ENCODE results near the gene SOX6. TPM values are rescaled to one million over a fixed set of nuclear protein-coding genes. Genes with fewer than 3 reads are reported as not detected.

SOX6 gene
- total RNA-seq, 1 donor from 2014 or later = 4.9 TPM

DNA sequence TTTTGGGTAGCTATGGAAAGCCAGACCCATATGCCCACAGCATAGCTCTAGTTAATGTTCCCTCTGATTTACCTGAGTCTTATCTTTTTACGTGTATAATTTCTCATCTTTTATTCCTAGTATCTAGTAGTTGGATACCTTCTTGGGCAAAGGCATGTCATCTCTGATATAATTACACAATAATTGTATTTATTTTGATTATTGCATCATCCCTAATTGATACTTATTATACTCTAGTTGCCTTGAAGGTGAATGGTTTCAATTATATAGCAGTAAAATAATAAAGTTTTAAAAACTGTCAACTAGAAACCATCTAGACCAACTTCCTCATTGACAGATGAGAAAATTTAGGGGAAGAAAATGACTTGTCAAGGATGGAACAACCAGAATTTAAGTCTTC, 347.3 kb downstream of the SOX6 start:
- no peaks in the 10 kb centered on the region for H3K27me3 ChIP-seq
- H3K4me3 ChIP-seq = no peak overlapping the region
- no peaks in the 10 kb centered on the region for H3K9me3 ChIP-seq
- no peak overlapping the region for H3K27ac ChIP-seq
- H3K36me3 ChIP-seq = no peaks in the 10 kb centered on the region
- no peak for DNase-seq (ENCODE audit: extremely low spot score in 2 of 2)
- TF ChIP-seq, protein P1, sequence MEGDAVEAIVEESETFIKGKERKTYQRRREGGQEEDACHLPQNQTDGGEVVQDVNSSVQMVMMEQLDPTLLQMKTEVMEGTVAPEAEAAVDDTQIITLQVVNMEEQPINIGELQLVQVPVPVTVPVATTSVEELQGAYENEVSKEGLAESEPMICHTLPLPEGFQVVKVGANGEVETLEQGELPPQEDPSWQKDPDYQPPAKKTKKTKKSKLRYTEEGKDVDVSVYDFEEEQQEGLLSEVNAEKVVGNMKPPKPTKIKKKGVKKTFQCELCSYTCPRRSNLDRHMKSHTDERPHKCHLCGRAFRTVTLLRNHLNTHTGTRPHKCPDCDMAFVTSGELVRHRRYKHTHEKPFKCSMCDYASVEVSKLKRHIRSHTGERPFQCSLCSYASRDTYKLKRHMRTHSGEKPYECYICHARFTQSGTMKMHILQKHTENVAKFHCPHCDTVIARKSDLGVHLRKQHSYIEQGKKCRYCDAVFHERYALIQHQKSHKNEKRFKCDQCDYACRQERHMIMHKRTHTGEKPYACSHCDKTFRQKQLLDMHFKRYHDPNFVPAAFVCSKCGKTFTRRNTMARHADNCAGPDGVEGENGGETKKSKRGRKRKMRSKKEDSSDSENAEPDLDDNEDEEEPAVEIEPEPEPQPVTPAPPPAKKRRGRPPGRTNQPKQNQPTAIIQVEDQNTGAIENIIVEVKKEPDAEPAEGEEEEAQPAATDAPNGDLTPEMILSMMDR (IDR thresholded peaks at IDR 0.05) = no peak
- no peak for TF ChIP-seq POLR2A (IDR thresholded peaks at IDR 0.05)
- TF ChIP-seq POLR2AphosphoS5 (IDR thresholded peaks at IDR 0.05; ENCODE audit: insufficient read depth in 1 of 2, low read depth in 1 of 2) = no peak
- intact Hi-C loops (cut with DNase I) = no loop called here
- no peaks in the 10 kb centered on the region for H3K4me1 ChIP-seq

GRCh38 chr11:16007514-16007913, 348.8 kb downstream of the SOX6 start:
- intact Hi-C loops (cut with DNase I) = no loop called here
- H3K4me3 ChIP-seq = no peak overlapping the region
- H3K27ac ChIP-seq = no peak overlapping the region
- TF ChIP-seq, protein P1 (IDR thresholded peaks at IDR 0.05) = no peak
- no peak for TF ChIP-seq POLR2A (IDR thresholded peaks at IDR 0.05)
- no peak for TF ChIP-seq POLR2AphosphoS5 (IDR thresholded peaks at IDR 0.05; ENCODE audit: insufficient read depth in 1 of 2, low read depth in 1 of 2)
- H3K4me1 ChIP-seq = peaks cover under 1% of the 10 kb centered on the region
- no peak for DNase-seq (ENCODE audit: extremely low spot score in 2 of 2)
- H3K27me3 ChIP-seq = no peaks in the 10 kb centered on the region
- H3K36me3 ChIP-seq = no peaks in the 10 kb centered on the region
- no peaks in the 10 kb centered on the region for H3K9me3 ChIP-seq

- no peaks in the 10 kb centered on the region for H3K9me3 ChIP-seq
- H3K27ac ChIP-seq = no peak overlapping the region
- H3K4me1 ChIP-seq = peaks cover 14% of the 10 kb centered on the region
- no peak for DNase-seq (ENCODE audit: extremely low spot score in 2 of 2)
- H3K4me3 ChIP-seq = no peak overlapping the region
- no peaks in the 10 kb centered on the region for H3K36me3 ChIP-seq
- H3K27me3 ChIP-seq = no peaks in the 10 kb centered on the region
- intact Hi-C loops (cut with DNase I) = no loop called here
- TF ChIP-seq POLR2AphosphoS5 (IDR thresholded peaks at IDR 0.05; ENCODE audit: insufficient read depth in 1 of 2, low read depth in 1 of 2) = no peak
- TF ChIP-seq POLR2A (IDR thresholded peaks at IDR 0.05) = no peak
- TF ChIP-seq, protein P1 (IDR thresholded peaks at IDR 0.05) = no peak
Observed at GRCh38 chr11:16002942-16003341, 353.4 kb downstream of the SOX6 start.

GRCh38 chr11:16001899-16002426, 354.4 kb downstream of the SOX6 start:
- Histone ChIP-seq H3K27me3 (no peaks in the 10 kb centered on the region), H3K36me3 (no peaks in the 10 kb centered on the region), H3K9me3 (no peaks in the 10 kb centered on the region), H3K4me1 (peaks cover 14% of the 10 kb centered on the region), H3K27ac (no peak overlapping the region), H3K4me3 (no peak overlapping the region)
- TF ChIP-seq, protein P1 (IDR thresholded peaks at IDR 0.05) = no peak
- TF ChIP-seq POLR2AphosphoS5 (IDR thresholded peaks at IDR 0.05; ENCODE audit: insufficient read depth in 1 of 2, low read depth in 1 of 2) = no peak
- no peak for TF ChIP-seq POLR2A (IDR thresholded peaks at IDR 0.05)
- no peak for DNase-seq (ENCODE audit: extremely low spot score in 2 of 2)
- intact Hi-C loops (cut with DNase I) = no loop called here

- H3K27me3 ChIP-seq = no peaks in the 10 kb centered on the region
- no peaks in the 10 kb centered on the region for H3K36me3 ChIP-seq
- intact Hi-C loops (cut with DNase I) = no loop called here
- H3K4me3 ChIP-seq = no peak overlapping the region
- DNase-seq (ENCODE audit: extremely low spot score in 2 of 2) = no peak
- peaks cover 14% of the 10 kb centered on the region for H3K4me1 ChIP-seq
- TF ChIP-seq POLR2AphosphoS5 (IDR thresholded peaks at IDR 0.05; ENCODE audit: insufficient read depth in 1 of 2, low read depth in 1 of 2) (no peak), POLR2A (IDR thresholded peaks at IDR 0.05) (no peak)
- TF ChIP-seq, protein P1 (IDR thresholded peaks at IDR 0.05) = no peak
- no peaks in the 10 kb centered on the region for H3K9me3 ChIP-seq
- H3K27ac ChIP-seq = no peak overlapping the region
Observed at GRCh38 chr11:16001044-16001568, 355.2 kb downstream of the SOX6 start.

All from vagina (tissue), 2 donors.